Measurements from ENCODE around the gene NHS. TPM values are rescaled to one million over a fixed set of nuclear protein-coding genes. Genes with fewer than 3 reads are reported as not detected.

The NHS gene
- total RNA-seq, 1 donor from 2014 or later = 2.5 TPM

DNA sequence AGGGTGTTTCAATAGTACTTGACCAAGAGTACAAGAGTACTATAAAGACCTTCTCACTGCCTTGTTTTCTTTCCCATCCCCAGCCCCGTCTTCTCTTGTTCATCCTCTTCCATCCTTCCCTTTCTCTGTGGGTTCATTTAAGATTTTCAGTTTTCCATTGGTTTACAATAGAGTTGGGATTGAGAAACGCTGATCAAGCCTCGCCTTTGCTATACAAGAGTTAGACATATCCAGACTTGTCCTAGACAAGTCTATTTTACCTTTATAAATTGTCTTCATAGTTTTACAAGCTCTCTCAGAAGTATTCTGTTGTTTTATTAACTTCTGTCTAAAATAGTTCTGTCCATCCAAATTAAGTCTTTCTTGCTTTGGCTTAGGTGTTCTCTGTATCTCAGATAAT is 332.7 kb downstream of the NHS start:
- no peaks in the 10 kb centered on the region for H3K9me3 ChIP-seq
- no peaks in the 10 kb centered on the region for H3K27me3 ChIP-seq
- DNase-seq (no peak), ATAC-seq (no peak)
- intact Hi-C loops (cut with DNase I) = no loop called here
- no peaks in the 10 kb centered on the region for H3K4me1 ChIP-seq
- no peak overlapping the region for H3K4me3 ChIP-seq
- TF ChIP-seq, protein P1, sequence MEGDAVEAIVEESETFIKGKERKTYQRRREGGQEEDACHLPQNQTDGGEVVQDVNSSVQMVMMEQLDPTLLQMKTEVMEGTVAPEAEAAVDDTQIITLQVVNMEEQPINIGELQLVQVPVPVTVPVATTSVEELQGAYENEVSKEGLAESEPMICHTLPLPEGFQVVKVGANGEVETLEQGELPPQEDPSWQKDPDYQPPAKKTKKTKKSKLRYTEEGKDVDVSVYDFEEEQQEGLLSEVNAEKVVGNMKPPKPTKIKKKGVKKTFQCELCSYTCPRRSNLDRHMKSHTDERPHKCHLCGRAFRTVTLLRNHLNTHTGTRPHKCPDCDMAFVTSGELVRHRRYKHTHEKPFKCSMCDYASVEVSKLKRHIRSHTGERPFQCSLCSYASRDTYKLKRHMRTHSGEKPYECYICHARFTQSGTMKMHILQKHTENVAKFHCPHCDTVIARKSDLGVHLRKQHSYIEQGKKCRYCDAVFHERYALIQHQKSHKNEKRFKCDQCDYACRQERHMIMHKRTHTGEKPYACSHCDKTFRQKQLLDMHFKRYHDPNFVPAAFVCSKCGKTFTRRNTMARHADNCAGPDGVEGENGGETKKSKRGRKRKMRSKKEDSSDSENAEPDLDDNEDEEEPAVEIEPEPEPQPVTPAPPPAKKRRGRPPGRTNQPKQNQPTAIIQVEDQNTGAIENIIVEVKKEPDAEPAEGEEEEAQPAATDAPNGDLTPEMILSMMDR (IDR thresholded peaks at IDR 0.05) = no peak
- H3K27ac ChIP-seq = no peak overlapping the region
- H3K36me3 ChIP-seq = no peaks in the 10 kb centered on the region

- Histone ChIP-seq H3K4me1 (no peaks in the 10 kb centered on the region), H3K36me3 (no peaks in the 10 kb centered on the region), H3K27me3 (no peaks in the 10 kb centered on the region), H3K4me3 (no peak overlapping the region), H3K27ac (no peak overlapping the region), H3K9me3 (no peaks in the 10 kb centered on the region)
- TF ChIP-seq, protein P1 (IDR thresholded peaks at IDR 0.05) = no peak
- DNase-seq (no peak), ATAC-seq (no peak)
- intact Hi-C loops (cut with DNase I) = no loop called here
Measured at GRCh38 chrX:17710871-17711301, 335.9 kb downstream of the NHS start.

DNA sequence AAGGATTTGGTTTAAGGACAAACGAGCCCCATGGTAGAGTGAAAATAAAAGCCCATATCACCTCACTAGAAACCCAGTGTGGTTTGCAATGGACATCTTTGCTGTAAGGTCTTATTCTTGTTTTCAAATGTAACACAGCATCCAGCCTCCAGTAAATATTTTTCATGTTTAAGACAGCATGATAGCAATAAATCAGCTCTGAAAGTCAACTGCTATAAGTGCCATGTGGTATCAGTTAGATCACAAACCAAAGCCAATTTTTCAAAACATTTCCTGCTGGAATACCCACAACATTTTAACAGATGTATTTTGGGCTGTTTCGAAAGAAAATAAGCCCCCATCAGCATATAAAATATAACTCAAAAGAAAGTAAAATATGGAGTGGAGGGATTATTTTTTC is 338.3 kb downstream of the NHS start:
- Histone ChIP-seq H3K4me3 (no peak overlapping the region), H3K36me3 (no peaks in the 10 kb centered on the region), H3K9me3 (no peaks in the 10 kb centered on the region), H3K4me1 (no peaks in the 10 kb centered on the region), H3K27me3 (no peaks in the 10 kb centered on the region), H3K27ac (no peak overlapping the region)
- intact Hi-C loops (cut with DNase I) = no loop called here
- TF ChIP-seq, protein P1 (IDR thresholded peaks at IDR 0.05) = no peak
- DNase-seq = no peak
- ATAC-seq = no peak

DNA sequence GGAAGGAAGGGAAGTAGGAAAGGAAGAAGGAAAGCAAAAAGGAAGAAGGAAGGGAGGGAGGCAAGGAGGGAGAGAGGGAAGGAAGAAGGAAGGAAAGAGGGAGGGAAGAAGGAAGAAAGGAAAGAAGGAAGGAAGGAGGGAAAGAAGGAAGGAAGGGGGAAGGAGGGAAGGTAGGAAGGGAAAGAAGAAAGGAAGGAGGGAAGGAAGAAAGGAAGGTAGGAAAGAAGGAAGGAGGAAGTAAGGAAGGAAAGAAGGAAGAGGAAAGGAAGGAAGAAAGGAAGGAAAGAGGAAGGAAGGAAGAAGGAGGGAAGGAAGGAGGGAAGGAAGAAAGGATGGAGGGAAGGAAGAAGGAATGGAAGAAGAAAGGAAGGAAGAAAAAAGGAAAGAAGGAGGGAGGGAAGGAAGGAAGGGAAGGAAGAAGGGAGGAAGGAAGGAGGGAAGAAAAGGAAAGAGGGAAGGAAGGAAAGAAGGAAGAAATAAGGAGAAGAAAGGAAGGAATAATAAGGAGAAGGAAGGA is 343.7 kb downstream of the NHS start:
- Histone ChIP-seq H3K9me3 (no peaks in the 10 kb centered on the region), H3K27ac (no peak overlapping the region), H3K4me1 (no peaks in the 10 kb centered on the region), H3K4me3 (no peak overlapping the region), H3K36me3 (no peaks in the 10 kb centered on the region), H3K27me3 (no peaks in the 10 kb centered on the region)
- ATAC-seq = no peak
- DNase-seq = no peak
- TF ChIP-seq, protein P1 (IDR thresholded peaks at IDR 0.05) = no peak
- intact Hi-C loops (cut with DNase I) = no loop called here

GRCh38 chrX:17719711-17720110 is 344.7 kb downstream of the NHS start:
- H3K9me3 ChIP-seq = no peaks in the 10 kb centered on the region
- TF ChIP-seq, protein P1 (IDR thresholded peaks at IDR 0.05) = no peak
- no peaks in the 10 kb centered on the region for H3K27me3 ChIP-seq
- ATAC-seq (no peak), DNase-seq (no peak)
- no peaks in the 10 kb centered on the region for H3K4me1 ChIP-seq
- H3K27ac ChIP-seq = no peak overlapping the region
- no peaks in the 10 kb centered on the region for H3K36me3 ChIP-seq
- no peak overlapping the region for H3K4me3 ChIP-seq
- intact Hi-C loops (cut with DNase I) = no loop called here

DNA sequence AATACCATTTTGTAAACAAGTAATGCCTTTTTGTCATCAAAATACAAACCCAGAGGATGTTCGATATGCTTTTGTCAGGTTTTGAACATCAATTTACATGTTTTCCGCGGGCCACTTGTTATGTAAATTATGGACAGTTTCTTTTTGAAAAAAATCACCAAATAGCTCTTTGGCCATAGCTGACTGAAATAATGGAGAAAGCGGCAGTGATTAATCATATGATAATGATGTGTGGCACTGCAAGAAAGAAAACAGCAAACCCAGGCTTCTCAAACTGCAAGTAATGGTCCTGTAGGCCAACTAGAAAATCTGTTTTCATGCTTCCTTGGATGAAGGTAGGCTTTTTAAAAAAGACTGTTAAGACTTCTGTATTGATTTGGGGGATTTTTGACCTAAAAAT is 346.7 kb downstream of the NHS start:
- no peak overlapping the region for H3K27ac ChIP-seq
- H3K36me3 ChIP-seq = no peaks in the 10 kb centered on the region
- no peak overlapping the region for H3K4me3 ChIP-seq
- no peaks in the 10 kb centered on the region for H3K4me1 ChIP-seq
- no peaks in the 10 kb centered on the region for H3K27me3 ChIP-seq
- TF ChIP-seq, protein P1 (IDR thresholded peaks at IDR 0.05) = no peak
- no peaks in the 10 kb centered on the region for H3K9me3 ChIP-seq
- intact Hi-C loops (cut with DNase I) = no loop called here
- ATAC-seq (no peak), DNase-seq (no peak)

Data from upper lobe of right lung (tissue), 1 donor.